ENCODE data around the gene PRPF40B. TPM values are rescaled to one million over a fixed set of nuclear protein-coding genes. Genes with fewer than 3 reads are reported as not detected.

PRPF40B gene
- total and polyA plus RNA-seq, 2 donors (not counting 1 experiment from before 2014, with no cell fraction given): 11.7 to 23.7 TPM

DNA sequence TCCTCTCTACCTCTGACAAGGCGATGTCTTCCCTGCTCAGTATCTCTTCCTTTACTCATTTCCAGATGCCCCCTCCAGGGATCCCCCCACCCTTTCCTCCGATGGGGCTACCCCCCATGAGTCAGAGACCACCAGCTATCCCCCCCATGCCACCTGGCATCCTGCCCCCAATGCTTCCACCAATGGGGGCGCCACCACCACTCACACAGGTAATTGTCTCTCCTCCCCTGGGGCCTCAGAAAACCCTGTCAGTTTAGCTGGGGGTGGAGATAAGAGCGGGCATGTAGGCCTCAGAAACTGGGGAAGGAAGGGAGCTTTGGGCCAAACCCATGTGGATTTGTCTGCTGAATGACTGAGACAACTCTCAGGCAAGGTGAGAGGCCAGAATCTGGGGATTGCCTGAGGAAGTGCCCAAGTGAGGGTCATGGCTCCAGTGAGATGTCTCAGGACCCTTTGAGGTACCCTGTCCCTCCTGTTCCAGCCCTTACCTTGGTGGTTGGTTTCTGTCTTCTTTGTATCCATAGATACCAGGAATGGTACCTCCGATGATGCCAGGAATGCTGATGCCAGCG is 8.1 kb downstream of the PRPF40B start:
- H3K9me3 Mint-ChIP-seq (ENCODE audit: insufficient read depth): no peaks in the 10 kb centered on the region
- H3K27me3 ChIP-seq (replicated peaks in 1 of 4; ENCODE audit: control extremely low read depth in 1 of 4, control insufficient read depth in 3 of 4, insufficient read depth in 4 of 4, low read length in 3 of 4): no peaks in the 10 kb centered on the region
- H3K4me2 ChIP-seq (replicated peaks; ENCODE audit: low read depth, low read length, poor library complexity, severe bottlenecking): no peak overlapping the region
- TF ChIP-seq, protein P1, sequence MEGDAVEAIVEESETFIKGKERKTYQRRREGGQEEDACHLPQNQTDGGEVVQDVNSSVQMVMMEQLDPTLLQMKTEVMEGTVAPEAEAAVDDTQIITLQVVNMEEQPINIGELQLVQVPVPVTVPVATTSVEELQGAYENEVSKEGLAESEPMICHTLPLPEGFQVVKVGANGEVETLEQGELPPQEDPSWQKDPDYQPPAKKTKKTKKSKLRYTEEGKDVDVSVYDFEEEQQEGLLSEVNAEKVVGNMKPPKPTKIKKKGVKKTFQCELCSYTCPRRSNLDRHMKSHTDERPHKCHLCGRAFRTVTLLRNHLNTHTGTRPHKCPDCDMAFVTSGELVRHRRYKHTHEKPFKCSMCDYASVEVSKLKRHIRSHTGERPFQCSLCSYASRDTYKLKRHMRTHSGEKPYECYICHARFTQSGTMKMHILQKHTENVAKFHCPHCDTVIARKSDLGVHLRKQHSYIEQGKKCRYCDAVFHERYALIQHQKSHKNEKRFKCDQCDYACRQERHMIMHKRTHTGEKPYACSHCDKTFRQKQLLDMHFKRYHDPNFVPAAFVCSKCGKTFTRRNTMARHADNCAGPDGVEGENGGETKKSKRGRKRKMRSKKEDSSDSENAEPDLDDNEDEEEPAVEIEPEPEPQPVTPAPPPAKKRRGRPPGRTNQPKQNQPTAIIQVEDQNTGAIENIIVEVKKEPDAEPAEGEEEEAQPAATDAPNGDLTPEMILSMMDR (IDR thresholded peaks at IDR 0.05): no peak
- no peak for TF ChIP-seq EZH2 (IDR thresholded peaks at IDR 0.05; ENCODE audit: borderline replicate concordance, insufficient read depth, low read depth, low read length, poor library complexity, severe bottlenecking)
- no peaks in the 10 kb centered on the region for H3K79me2 ChIP-seq (ENCODE audit: control insufficient read depth, insufficient read depth, low read length)
- POLR2A ChIA-PET: interaction anchor here (0.6 to 0.7 kb wide), 2 partner anchors 23 to 32 kb away, joined by 5 to 11 read pairs; no protein-coding TSS in a partner anchor
- no peaks in the 10 kb centered on the region for H3K27me3 Mint-ChIP-seq
- no peak overlapping the region for H3K27ac Mint-ChIP-seq
- H2AFZ ChIP-seq (ENCODE audit: insufficient read depth, low read depth, low read length, poor library complexity, severe bottlenecking): no peak overlapping the region
- H3K4me3 Mint-ChIP-seq: no peak overlapping the region
- H3K4me1 ChIP-seq (ENCODE audit: control insufficient read depth in 2 of 2, insufficient read depth in 2 of 2, low read length in 2 of 2): peaks cover 0 to 2% of the 10 kb centered on the region in 2 donors
- no peaks in the 10 kb centered on the region for H4K20me1 ChIP-seq (ENCODE audit: control insufficient read depth, insufficient read depth, low read length, poor library complexity, severe bottlenecking)
- H3K4me1 Mint-ChIP-seq: peaks cover under 1% of the 10 kb centered on the region
- ATAC-seq (ENCODE audit: low read depth): no peak
- no peak for DNase-seq
- no peak overlapping the region for H3K9ac ChIP-seq (ENCODE audit: low read length)
- WGBS (ENCODE audit: insufficient coverage): 100% methylated on average over 3 of the region's 6 CpGs
- no peak overlapping the region for H3K4me3 ChIP-seq (ENCODE audit: control extremely low read depth in 1 of 5, extremely low read depth in 1 of 5, insufficient read depth in 1 of 5, low read depth in 2 of 5, low read length in 4 of 5)
- intact Hi-C loops (cut with micrococcal nuclease): no loop called here
- CTCF ChIA-PET: interaction anchor here (1.0 to 1.2 kb wide), 2 partner anchors 12 to 39 kb away, joined by 3 to 4 read pairs; no protein-coding TSS in a partner anchor
- H3K9me3 ChIP-seq (ENCODE audit: control extremely low read depth in 1 of 3, control insufficient read depth in 2 of 3, insufficient read depth in 1 of 3, low read length in 2 of 3): no peaks in the 10 kb centered on the region
- H3K36me3 ChIP-seq (replicated peaks in 1 of 2; ENCODE audit: control extremely low read depth in 1 of 2, control insufficient read depth in 1 of 2, extremely low read depth in 1 of 2, insufficient read depth in 2 of 2, low read length in 1 of 2): no peaks in the 10 kb centered on the region
- H3K27ac ChIP-seq (ENCODE audit: low read length in 2 of 2): no peak overlapping the region

DNA sequence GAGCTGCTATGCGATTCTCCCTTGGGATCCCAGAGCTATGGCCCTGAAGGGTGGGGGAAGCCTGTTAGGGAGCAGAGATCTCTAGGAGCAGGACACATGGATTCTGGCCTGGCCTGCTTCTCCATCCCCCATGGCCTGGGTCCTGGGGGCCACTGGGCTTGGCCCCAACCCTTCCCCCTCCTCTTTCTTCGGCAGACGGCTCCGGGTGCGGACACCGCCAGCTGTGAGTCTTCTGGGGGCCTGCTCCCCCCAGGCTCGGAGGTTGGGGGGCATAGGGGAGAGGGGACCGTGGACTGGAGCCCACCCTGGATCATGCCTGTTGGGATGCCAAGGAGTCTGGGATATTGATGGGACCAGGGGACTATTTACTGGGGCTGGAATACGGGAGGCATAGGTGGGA is 9.0 kb downstream of the PRPF40B start:
- Histone ChIP-seq H3K4me2 (replicated peaks; ENCODE audit: low read depth, low read length, poor library complexity, severe bottlenecking) (no peak overlapping the region), H3K27ac (ENCODE audit: low read length in 2 of 2) (no peak overlapping the region), H3K9me3 (ENCODE audit: control extremely low read depth in 1 of 3, control insufficient read depth in 2 of 3, insufficient read depth in 1 of 3, low read length in 2 of 3) (no peaks in the 10 kb centered on the region), H3K9ac (ENCODE audit: low read length) (no peak overlapping the region), H2AFZ (ENCODE audit: insufficient read depth, low read depth, low read length, poor library complexity, severe bottlenecking) (no peak overlapping the region), H3K79me2 (ENCODE audit: control insufficient read depth, insufficient read depth, low read length) (no peaks in the 10 kb centered on the region), H3K27me3 (replicated peaks in 1 of 4; ENCODE audit: control extremely low read depth in 1 of 4, control insufficient read depth in 3 of 4, insufficient read depth in 4 of 4, low read length in 3 of 4) (no peaks in the 10 kb centered on the region), H3K4me1 (ENCODE audit: control insufficient read depth in 2 of 2, insufficient read depth in 2 of 2, low read length in 2 of 2) (peaks cover 8 to 11% of the 10 kb centered on the region in 2 donors), H3K36me3 (replicated peaks in 1 of 2; ENCODE audit: control extremely low read depth in 1 of 2, control insufficient read depth in 1 of 2, extremely low read depth in 1 of 2, insufficient read depth in 2 of 2, low read length in 1 of 2) (no peaks in the 10 kb centered on the region), H4K20me1 (ENCODE audit: control insufficient read depth, insufficient read depth, low read length, poor library complexity, severe bottlenecking) (no peaks in the 10 kb centered on the region), H3K4me3 (ENCODE audit: control extremely low read depth in 1 of 5, extremely low read depth in 1 of 5, insufficient read depth in 1 of 5, low read depth in 2 of 5, low read length in 4 of 5) (no peak overlapping the region)
- Mint-ChIP-seq H3K4me1 (peaks cover 11% of the 10 kb centered on the region), H3K27me3 (no peaks in the 10 kb centered on the region), H3K27ac (no peak overlapping the region), H3K4me3 (no peak overlapping the region), H3K9me3 (ENCODE audit: insufficient read depth) (no peaks in the 10 kb centered on the region)
- 100% methylated on average over 6 of the region's 9 CpGs for WGBS (ENCODE audit: insufficient coverage)
- DNase-seq: no peak
- ATAC-seq (ENCODE audit: low read depth): no peak
- ChIA-PET POLR2A (no interaction called here), CTCF (interaction anchor here (1.0 to 8.5 kb wide), 2 partner anchors 8 to 38 kb away, joined by 4 to 61 read pairs; partner anchors contain the start of gene PRPF40B)
- TF ChIP-seq EZH2 (IDR thresholded peaks at IDR 0.05; ENCODE audit: borderline replicate concordance, insufficient read depth, low read depth, low read length, poor library complexity, severe bottlenecking): no peak
- TF ChIP-seq, protein P1 (IDR thresholded peaks at IDR 0.05): no peak
- intact Hi-C loops (cut with micrococcal nuclease): no loop called here

Data from B cell (primary cell).